ENCODE results near the gene SENP7. TPM values are rescaled to one million over a fixed set of nuclear protein-coding genes. Genes with fewer than 3 reads are reported as not detected.

The SENP7 gene
- total RNA-seq, 1 donor from 2014 or later, result 48.0 TPM

DNA sequence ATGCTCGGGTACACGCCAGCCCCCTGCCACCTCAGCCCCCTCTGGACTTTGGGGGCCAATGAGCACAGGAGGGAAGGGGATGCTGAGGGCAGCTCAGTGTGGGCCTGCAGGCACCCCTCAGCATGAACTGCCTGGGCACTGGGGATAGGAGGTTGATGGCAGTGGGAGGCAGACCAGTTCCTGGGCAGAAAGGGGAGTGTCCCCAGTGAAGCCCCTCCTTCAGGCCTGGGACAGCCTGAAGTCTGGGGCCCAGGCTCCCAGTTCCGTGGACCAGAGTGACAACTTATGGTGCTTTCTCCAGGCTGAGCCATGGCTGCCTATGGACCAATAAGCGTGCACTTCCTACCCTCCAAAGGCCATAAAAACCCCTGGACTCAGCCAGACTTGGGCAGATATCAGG, 129.4 kb downstream of the SENP7 start:
- Histone ChIP-seq H3F3A (ENCODE audit: low read depth) (no peaks in the 10 kb centered on the region), H4K20me1 (ENCODE audit: low read depth) (no peaks in the 10 kb centered on the region), H3K4me3 (no peak overlapping the region), H3K27me3 (no peaks in the 10 kb centered on the region), H3K9ac (no peak overlapping the region), H3K79me2 (ENCODE audit: low read depth) (no peaks in the 10 kb centered on the region), H3K4me2 (no peak overlapping the region), H3K9me3 (ENCODE audit: low read depth) (peaks cover 5% of the 10 kb centered on the region), H3K36me3 (no peaks in the 10 kb centered on the region), H2AFZ (replicated peaks) (no peak overlapping the region), H3K27ac (no peak overlapping the region), H3K4me1 (peaks cover 10% of the 10 kb centered on the region)
- Mint-ChIP-seq H3K27me3 (ENCODE audit: insufficient read depth, low read depth) (no peaks in the 10 kb centered on the region), H3K9me3 (peaks cover 12% of the 10 kb centered on the region), H3K4me1 (peaks cover 3% of the 10 kb centered on the region), H3K36me3 (peaks cover 8% of the 10 kb centered on the region), H3K4me3 (no peak overlapping the region), H3K27ac (no peak overlapping the region)
- DNase-seq (ENCODE audit: low spot score), result peak; percentile 16
- no peak for TF ChIP-seq EZH2 (IDR thresholded peaks at IDR 0.05)
- TF ChIP-seq, protein P1, sequence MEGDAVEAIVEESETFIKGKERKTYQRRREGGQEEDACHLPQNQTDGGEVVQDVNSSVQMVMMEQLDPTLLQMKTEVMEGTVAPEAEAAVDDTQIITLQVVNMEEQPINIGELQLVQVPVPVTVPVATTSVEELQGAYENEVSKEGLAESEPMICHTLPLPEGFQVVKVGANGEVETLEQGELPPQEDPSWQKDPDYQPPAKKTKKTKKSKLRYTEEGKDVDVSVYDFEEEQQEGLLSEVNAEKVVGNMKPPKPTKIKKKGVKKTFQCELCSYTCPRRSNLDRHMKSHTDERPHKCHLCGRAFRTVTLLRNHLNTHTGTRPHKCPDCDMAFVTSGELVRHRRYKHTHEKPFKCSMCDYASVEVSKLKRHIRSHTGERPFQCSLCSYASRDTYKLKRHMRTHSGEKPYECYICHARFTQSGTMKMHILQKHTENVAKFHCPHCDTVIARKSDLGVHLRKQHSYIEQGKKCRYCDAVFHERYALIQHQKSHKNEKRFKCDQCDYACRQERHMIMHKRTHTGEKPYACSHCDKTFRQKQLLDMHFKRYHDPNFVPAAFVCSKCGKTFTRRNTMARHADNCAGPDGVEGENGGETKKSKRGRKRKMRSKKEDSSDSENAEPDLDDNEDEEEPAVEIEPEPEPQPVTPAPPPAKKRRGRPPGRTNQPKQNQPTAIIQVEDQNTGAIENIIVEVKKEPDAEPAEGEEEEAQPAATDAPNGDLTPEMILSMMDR (IDR thresholded peaks at IDR 0.05), result no peak
- no peak for TF ChIP-seq EZH2phosphoT487 (IDR thresholded peaks at IDR 0.05)

DNA sequence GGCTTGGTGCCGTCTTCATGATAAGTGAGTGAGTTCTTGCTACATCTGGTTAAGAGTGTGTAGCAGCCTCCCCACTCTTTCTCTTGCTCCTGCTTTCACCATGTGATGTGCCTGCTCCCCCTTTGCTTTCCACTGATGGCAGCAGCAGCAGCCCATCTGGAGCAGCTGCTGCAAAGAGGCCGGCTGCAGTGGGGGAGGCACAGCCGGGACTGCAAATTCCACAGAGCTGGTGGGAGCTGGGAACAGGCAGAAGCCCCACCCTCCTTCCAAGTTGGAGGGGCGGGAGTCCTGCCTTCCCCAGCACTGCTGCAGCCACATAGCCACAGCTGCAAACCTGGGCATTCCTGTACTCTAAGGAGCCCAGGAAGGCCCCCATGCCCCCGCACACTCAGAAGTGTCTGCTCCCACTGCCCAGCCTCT, 129.8 kb downstream of the SENP7 start:
- DNase-seq (ENCODE audit: low spot score), result peak; percentile 54
- no peaks in the 10 kb centered on the region for H4K20me1 ChIP-seq (ENCODE audit: low read depth)
- H3F3A ChIP-seq (ENCODE audit: low read depth), result no peaks in the 10 kb centered on the region
- H3K36me3 ChIP-seq, result no peaks in the 10 kb centered on the region
- H3K4me1 ChIP-seq, result peaks cover 10% of the 10 kb centered on the region
- H2AFZ ChIP-seq (replicated peaks), result no peak overlapping the region
- no peak overlapping the region for H3K27ac ChIP-seq
- Mint-ChIP-seq H3K27me3 (ENCODE audit: insufficient read depth, low read depth) (no peaks in the 10 kb centered on the region), H3K27ac (no peak overlapping the region), H3K4me1 (peaks cover 3% of the 10 kb centered on the region), H3K36me3 (peaks cover 9% of the 10 kb centered on the region), H3K4me3 (no peak overlapping the region), H3K9me3 (peaks cover 7% of the 10 kb centered on the region)
- TF ChIP-seq, protein P1 (IDR thresholded peaks at IDR 0.05), result no peak
- TF ChIP-seq EZH2phosphoT487 (IDR thresholded peaks at IDR 0.05), result no peak
- no peaks in the 10 kb centered on the region for H3K9me3 ChIP-seq (ENCODE audit: low read depth)
- no peaks in the 10 kb centered on the region for H3K27me3 ChIP-seq
- H3K4me3 ChIP-seq, result no peak overlapping the region
- H3K79me2 ChIP-seq (ENCODE audit: low read depth), result no peaks in the 10 kb centered on the region
- H3K4me2 ChIP-seq, result no peak overlapping the region
- H3K9ac ChIP-seq, result no peak overlapping the region

DNA sequence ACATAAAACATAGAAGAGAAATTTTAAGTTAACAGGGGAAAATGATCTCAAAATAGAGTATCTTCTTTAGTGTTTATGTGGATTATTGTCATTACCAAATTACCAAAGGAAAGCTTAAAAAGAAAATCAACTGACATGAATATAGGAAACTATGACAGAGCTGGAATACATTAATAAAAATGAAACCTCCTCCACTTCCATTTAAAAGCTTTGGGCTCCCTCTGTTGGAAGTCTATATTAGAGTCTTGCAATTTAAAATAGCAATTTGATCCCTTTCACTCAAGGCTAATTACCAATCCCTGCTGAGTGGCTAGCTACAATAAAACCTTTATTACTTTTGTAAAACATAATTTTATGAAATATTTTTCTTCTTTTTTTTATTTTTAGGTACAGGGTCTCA, 131.2 kb downstream of the SENP7 start:
- H3K36me3 Mint-ChIP-seq, result peaks cover 9% of the 10 kb centered on the region
- H3K9me3 Mint-ChIP-seq, result peaks cover 5% of the 10 kb centered on the region
- H3K27ac Mint-ChIP-seq, result no peak overlapping the region
- H3K79me2 ChIP-seq (ENCODE audit: low read depth), result no peaks in the 10 kb centered on the region
- no peak overlapping the region for H3K9ac ChIP-seq
- H2AFZ ChIP-seq (replicated peaks), result no peak overlapping the region
- no peaks in the 10 kb centered on the region for H3K27me3 Mint-ChIP-seq (ENCODE audit: insufficient read depth, low read depth)
- no peak overlapping the region for H3K4me3 ChIP-seq
- H3K4me3 Mint-ChIP-seq, result no peak overlapping the region
- no peaks in the 10 kb centered on the region for H3K9me3 ChIP-seq (ENCODE audit: low read depth)
- peak; percentile 51 for DNase-seq (ENCODE audit: low spot score)
- no peaks in the 10 kb centered on the region for H3K36me3 ChIP-seq
- no peak overlapping the region for H3K27ac ChIP-seq
- no peak overlapping the region for H3K4me2 ChIP-seq
- no peaks in the 10 kb centered on the region for H3F3A ChIP-seq (ENCODE audit: low read depth)
- H4K20me1 ChIP-seq (ENCODE audit: low read depth), result no peaks in the 10 kb centered on the region
- peaks cover 10% of the 10 kb centered on the region for H3K4me1 ChIP-seq
- TF ChIP-seq, protein P1 (IDR thresholded peaks at IDR 0.05), result peak; percentile 55
- TF ChIP-seq EZH2 (IDR thresholded peaks at IDR 0.05) (no peak), EZH2phosphoT487 (IDR thresholded peaks at IDR 0.05) (no peak)
- no peaks in the 10 kb centered on the region for H3K27me3 ChIP-seq
- H3K4me1 Mint-ChIP-seq, result peaks cover 3% of the 10 kb centered on the region
